NOMO-1 treated with dmso at 0.1 percent for 144 hours (cell line): Measurements from ENCODE around the gene SLC17A8.
"Not testable (repeated sequence)": the region's sequence is repeated elsewhere in the genome, so short reads cannot be mapped to it uniquely, and the experiment has no call there.

Experiments used
- DNase-seq: peaks from one replicate; lab custom pipeline; 2025; ENCODE audit not compliant: unreplicated experiment; lab: John Stamatoyannopoulos, UW

Gene SLC17A8

GRCh38 chr12:100356644-100357223 is at the start of gene SLC17A8:
Gene SLC17A8 (plus strand): TSS chr12:100357074. CDS start chr12:100357392, 318 bp downstream.
- DNase-seq: no peak

GRCh38 chr12:100308138-100308537 is 48.7 kb upstream of the SLC17A8 start:
- not testable (repeated sequence) for DNase-seq

- DNase-seq: no peak
These were observed 45.6 kb upstream of the SLC17A8 start for GRCh38 chr12:100311317-100311716.

- DNase-seq: no peak
These were observed 39.5 kb upstream of the SLC17A8 start for GRCh38 chr12:100317371-100317770.

GRCh38 chr12:100324498-100324897 is 32.4 kb upstream of the SLC17A8 start:
- DNase-seq: no peak

- no peak for DNase-seq
These were observed 30.7 kb upstream of the SLC17A8 start for GRCh38 chr12:100326208-100326607.

GRCh38 chr12:100329800-100330199 is 27.1 kb upstream of the SLC17A8 start:
- DNase-seq: no peak

GRCh38 chr12:100331871-100332270 is 25.0 kb upstream of the SLC17A8 start:
- DNase-seq: no peak

GRCh38 chr12:100332852-100333251 is 24.0 kb upstream of the SLC17A8 start:
- no peak for DNase-seq

GRCh38 chr12:100337299-100337698 is 19.6 kb upstream of the SLC17A8 start:
- no peak for DNase-seq

- DNase-seq: no peak
These were observed 19.1 kb upstream of the SLC17A8 start for GRCh38 chr12:100337727-100338126.

GRCh38 chr12:100339071-100339470 is 17.8 kb upstream of the SLC17A8 start:
- DNase-seq: no peak

- DNase-seq: not testable (repeated sequence)
These were observed 14.0 kb upstream of the SLC17A8 start for GRCh38 chr12:100342897-100343296.

- not testable (repeated sequence) for DNase-seq
These were observed 12.5 kb upstream of the SLC17A8 start for GRCh38 chr12:100344351-100344750.

GRCh38 chr12:100345020-100345767 is 11.7 kb upstream of the SLC17A8 start:
- DNase-seq: no peak

GRCh38 chr12:100346660-100347059 is 10.2 kb upstream of the SLC17A8 start:
- DNase-seq: no peak

- DNase-seq: no peak
These were observed 8.0 kb upstream of the SLC17A8 start for GRCh38 chr12:100348657-100349454.

GRCh38 chr12:100359248-100359647 is 2.4 kb downstream of the SLC17A8 start:
- no peak for DNase-seq

GRCh38 chr12:100359822-100360221 is 2.9 kb downstream of the SLC17A8 start:
- DNase-seq: no peak

GRCh38 chr12:100360450-100360849 is 3.6 kb downstream of the SLC17A8 start:
- no peak for DNase-seq

GRCh38 chr12:100364324-100364723 is 7.5 kb downstream of the SLC17A8 start:
- DNase-seq: no peak

- DNase-seq: no peak
These were observed 8.5 kb downstream of the SLC17A8 start for GRCh38 chr12:100365411-100365810.
